HUDEP-2 (cell line): Measurements from ENCODE around the gene ADGRV1.
"Not testable (repeated sequence)": the region's sequence is repeated elsewhere in the genome, so short reads cannot be mapped to it uniquely, and the experiment has no call there.

ENCODE experiments used
- DNase-seq, 76 experiments: peaks; one replicate each; lab custom pipeline; 2025; ENCODE audit not compliant: unreplicated experiment in 76 of 76; lab: John Stamatoyannopoulos, UW

ADGRV1 gene

DNA sequence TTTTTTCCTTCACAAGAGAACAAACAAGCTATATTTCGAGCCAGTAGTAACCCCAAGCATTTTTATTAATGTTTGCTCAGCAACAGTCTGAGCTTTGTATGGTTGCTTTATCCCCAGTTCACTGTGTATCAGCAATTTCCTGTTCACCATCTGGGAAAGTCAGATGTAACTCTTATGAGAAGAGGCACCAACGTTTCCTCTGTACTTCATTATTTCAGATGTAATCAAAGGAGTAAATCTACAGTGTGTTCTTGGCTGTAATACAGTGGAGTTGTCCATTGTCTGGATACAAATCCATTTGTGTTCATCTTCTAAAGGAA, 484.3 kb downstream of the ADGRV1 start:
- no peak for DNase-seq

DNA sequence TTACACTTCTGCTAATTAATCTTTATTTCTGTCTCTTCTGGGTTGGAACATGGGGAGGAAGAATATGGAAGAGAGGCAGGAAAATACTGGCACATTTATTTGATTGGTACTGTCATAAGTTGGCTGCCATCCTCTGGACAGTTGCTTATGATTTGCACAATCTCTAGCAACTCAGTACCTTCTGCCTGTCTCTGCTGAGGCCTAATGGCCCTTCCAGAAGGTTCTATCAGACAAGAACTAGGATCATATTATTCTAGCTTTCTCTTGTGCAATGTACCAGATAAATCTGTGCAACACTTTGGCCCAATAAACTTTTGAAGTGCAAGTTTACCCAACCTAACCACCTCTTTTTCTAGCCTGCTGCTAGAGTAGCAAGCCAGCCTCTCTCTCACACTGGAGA, 489.5 kb downstream of the ADGRV1 start:
- no peak for DNase-seq

DNA sequence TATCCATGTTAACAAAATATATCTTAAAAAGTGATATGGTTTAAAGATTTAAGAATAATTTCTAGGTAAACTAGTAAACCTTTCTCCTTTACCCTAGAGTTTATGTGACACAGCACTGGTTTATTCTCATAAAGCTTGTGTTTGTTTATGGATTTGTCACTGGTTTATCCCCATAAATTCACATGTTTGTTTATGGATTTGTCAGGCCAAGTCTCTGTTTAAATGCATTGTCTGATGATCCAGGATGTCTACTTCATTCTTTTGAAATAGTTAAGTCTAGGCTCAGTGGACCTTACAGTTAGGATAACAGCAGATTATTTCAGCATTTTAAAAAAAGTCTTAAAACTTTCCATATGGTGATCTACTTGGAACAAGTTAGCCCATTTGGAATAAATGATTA, 490.5 kb downstream of the ADGRV1 start:
- no peak for DNase-seq

DNA sequence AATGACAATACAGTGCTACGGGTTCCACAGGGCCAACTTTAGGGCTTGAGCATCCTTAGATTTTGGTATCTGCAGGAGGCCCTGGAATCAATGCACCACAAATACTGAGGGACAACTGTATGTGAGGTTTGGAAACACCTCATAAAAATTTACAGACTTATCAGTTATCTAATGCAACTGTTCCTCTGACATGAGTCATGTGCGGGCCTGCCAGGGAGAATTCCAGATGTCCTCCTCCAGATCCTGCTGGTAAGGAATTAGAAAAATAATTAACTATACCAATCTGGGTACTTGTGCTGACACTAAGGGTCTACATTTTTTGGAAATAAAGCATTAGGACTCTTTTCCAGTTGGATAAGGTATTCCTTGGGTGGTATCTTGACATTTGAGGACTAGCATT, 491.2 kb downstream of the ADGRV1 start:
- DNase-seq = no peak

DNA sequence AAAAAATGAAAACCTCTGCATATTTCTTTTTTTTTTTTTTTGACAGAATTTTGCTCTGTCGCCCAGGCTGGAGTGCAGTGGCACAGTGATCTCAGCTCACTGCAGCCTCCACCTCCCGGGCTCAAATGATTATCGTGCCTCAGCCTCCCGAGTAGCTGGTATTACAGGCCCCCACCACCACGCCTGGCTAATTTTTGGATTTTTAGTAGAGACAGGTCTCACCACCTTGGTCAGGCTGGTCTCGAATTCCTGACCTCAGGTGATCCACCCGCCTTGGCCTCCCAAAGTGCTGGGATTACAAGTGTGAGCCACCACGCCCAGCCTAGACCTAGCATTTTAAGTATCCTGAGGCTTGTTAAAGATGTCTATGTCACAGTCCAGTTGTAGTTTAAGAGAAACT, 493.8 kb downstream of the ADGRV1 start:
- not testable (repeated sequence) for DNase-seq

DNA sequence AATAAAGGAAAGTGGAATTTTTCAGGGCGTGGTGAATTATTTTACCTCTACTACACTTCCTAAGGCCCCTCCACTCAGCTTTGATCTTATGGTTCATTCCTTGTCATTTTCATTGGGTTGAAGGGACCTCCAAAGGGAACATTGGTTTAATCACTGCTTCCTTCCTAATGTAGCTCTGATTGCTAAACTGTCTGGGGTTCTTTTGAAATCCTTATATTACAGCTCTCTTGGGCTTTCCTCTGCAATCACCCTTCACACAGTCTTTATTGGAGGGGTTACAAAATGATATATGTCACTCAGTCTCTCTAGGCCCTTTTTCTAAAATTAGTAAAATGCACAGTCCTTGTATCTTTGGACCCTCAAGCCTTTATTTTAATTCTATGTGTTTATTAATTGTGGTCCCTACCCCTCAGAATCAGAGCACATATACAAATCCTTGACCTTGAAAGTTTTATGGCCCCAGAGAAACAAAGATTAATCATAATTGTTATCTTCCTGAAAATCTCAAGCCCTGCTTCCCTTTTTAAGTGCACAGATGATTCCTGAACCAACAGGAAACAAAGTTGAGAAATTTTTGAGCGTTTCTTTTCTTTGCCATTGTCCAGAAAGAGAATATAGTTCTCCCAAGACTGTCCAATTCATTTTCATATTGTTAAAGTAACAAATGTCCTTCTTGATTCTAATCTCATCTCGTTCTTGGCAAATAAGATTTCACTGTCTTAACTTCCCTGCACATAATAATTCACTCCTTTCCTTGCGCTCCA, 494.6 kb downstream of the ADGRV1 start:
- DNase-seq = no peak

DNA sequence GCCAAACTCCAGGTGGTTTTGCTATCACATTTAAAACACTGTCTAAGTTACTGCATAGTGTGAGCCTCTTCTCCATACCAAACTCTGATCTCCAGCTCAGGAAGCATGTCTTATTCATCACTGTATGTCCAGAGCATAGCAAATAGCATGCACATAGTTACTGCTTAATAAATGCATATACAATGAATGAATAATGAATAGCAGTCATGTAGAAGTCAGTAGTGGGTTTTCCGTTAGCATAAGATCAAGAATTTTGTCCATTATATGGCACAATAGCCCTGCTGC, 495.1 kb downstream of the ADGRV1 start:
- no peak for DNase-seq

DNA sequence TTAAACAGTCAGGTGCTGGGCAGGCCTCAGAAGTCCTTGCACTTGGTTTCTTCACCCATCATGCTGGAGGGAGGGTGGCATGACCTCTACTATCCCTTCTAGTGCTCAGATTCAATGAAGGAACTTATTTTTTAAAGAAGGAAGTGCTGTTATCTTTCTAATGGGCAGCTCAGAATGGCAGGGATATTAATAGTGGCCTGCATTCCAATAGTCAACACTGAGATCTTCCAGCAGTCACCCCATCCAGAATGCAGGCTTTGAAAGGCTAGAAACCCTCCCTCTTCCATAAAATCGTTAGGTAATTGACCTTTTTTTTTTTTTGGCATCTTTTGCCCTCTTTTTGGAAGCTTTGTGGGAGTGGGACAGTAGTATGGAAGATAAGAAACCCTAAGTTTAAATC, 499.6 kb downstream of the ADGRV1 start:
- DNase-seq = no peak

DNA sequence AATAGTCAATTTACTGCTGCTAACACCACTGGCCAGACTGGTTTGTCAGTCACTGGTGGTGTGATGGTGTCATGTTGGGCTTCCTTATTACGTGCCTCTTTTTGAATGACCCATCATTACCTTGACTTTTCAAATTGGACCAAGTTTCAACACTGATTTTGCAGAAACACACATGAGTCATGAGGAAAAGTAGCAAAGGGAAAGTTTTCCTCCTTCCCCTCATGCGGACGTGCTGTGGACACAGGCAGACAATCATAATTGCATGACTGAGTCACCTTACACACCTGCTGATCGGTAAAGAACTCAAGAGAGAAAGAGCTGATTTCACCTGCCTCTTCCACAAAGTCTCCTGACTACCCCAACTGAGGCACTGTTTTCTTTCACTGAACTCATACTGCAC, 500.0 kb downstream of the ADGRV1 start:
- DNase-seq = no peak

DNA sequence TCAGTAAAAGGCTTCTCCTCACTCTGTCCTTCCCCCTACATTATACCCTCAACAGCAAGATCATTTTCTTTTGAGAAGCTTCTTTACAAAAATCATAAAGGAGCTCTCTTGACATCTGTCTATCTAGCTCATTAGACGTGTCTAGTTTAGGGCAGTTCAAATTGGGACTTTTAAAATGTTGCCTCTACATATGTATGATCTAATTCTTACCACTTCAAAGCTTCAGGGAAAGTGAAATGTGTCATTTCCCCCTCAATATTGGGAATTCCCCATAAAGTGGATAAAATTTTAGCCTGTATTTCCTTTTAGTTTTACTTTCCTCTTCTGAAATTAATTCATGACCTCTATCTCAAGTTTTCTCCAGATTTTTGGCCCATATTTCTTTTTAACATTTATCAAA, 500.8 kb downstream of the ADGRV1 start:
- DNase-seq = no peak

DNA sequence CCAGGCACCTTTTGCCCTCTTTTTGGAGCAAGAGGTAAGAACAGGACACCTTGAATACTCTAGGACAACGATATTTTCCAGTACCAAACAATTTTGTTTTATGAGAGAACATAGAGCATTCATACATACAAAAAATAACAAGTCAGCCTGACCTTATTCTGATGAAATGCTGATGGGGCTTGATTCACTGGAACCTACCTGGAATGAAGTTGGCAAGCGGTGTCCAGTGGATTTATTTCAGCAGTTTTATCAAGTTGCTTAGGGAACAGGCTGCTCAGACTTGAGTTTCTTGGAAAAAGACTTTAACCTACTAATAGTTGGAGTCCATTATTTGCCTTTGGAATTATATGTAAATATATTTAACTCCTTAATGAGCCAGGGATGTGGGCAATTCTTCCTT, 502.5 kb downstream of the ADGRV1 start:
- DNase-seq = no peak

DNA sequence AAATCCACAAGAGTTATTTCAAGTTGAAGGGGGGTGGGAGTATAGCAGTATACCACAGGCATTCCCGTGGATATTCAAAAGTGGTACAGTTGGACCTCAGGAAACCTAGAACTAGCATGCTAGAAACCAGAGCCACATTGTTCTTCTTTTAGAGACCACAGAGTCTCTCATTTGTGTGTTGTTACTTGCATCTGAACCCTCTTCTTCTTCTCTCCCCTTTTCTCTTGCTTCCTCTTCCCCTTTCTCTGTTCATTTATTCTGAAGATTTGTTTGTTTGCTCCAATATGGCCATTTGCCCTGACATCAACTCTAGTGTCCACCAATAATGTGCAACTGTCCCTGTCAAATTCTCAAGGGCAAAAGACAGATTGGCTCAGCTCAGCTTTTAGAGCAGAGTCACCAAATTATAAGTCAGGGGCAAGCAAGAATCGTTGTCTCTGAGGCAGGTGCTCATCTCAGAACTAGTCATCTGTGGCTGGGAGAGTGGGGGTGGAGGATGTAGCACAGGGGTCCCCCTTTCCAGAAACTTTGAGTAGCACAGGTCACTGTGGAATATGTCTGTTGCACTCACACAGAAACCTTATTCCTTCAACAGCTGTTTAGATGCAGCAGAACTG, 503.5 kb downstream of the ADGRV1 start:
- DNase-seq = no peak

DNA sequence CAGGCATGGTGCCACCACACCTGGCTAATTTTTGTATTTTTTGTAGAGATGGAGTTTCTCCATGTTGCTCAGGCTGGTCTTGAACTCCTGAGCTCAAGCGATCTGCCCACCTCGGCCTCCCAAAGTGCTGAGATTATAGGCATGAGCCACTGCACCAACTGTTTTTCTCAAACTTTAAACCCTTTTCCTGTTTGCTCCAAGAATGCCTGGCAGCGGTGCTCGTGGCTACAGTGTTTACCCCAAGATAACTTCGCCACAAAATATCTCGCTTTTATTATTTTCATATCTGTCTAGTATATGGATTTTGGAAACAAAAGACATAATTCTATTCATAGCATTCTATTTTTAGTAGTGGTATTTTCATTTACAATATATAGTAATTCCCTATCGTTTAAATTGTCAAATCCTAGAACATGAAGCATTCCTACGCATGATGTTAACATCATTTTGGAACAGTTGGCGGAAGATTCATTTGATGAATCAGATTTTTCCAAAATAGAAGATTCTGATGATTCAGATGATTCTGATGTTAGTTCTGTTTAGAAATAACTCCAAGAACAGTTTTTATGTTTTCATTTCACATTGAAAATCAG, 504.6 kb downstream of the ADGRV1 start:
- not testable (repeated sequence) for DNase-seq

DNA sequence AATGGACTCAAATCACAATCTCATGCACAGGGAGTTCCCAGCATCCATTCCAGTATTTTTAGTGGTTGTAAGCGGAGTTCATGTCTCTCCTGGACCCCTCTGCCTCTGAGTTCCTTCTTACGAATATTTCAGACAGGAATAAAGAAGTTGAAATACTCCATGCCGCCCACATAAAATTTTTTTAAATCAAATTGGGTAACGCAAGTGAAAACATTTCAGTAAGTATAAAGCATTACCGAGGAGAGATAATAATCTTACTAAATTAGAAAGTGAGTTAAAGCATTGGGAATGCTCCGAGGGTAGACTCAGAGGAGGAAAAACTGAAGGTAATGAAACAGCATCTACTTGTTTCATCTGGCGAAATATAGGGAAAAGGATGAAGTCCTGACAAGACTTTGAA, 506.9 kb downstream of the ADGRV1 start:
- no peak for DNase-seq

DNA sequence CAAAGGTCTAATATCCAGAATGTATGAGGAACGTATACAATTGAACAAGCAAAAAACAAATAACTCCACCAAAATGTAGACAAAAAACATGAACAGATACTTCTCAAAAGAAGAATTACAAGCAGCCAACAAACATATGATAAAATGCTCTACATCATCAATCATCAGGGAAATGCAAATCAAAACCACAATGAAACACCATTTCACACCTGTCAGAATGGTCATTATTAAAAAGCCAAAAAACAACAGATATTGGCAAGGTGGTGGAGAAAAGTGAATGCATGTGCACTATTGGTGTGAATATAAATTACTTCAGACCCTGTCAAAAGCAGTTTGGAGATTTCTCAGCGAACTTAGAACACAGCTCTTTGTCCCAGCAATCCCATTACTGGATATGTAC, 510.8 kb downstream of the ADGRV1 start:
- DNase-seq = no peak

DNA sequence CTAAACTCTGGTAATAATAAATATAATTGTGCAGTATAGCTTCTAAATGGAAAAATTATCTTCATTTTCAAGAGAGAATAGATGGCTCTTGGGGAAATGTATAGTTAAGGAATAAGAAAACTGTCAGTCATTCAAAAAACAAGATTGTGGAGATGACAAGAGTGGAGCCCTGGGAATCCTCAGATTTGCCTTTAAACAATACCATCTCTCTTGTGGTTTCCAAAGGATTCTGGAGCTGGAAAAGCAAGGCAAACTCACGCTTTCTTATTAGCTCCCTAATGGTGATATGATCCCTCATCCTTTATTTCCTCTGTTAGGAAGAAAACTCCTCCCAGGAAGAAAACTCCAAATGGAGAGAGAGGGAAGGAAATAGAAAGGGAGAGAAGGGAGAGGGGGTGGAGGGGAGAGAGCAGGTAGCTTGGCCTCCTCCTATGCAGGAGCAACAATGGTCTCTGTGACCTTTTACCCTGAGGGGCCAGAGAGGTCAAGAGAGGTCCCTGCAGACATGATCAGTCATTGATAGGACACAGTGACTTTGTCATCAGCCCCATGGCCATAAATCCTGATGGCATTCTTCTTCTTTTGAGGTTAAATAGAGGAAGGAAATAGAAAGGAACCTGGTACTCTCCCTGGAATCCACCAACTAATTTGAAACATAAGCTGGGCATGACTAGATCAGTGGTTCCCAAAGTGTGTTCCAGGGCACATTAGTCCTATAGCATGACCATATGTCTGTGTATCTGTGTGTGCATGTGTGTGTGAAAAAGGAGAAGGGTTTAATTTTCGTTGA, 512.4 kb downstream of the ADGRV1 start:
- no peak for DNase-seq

DNA sequence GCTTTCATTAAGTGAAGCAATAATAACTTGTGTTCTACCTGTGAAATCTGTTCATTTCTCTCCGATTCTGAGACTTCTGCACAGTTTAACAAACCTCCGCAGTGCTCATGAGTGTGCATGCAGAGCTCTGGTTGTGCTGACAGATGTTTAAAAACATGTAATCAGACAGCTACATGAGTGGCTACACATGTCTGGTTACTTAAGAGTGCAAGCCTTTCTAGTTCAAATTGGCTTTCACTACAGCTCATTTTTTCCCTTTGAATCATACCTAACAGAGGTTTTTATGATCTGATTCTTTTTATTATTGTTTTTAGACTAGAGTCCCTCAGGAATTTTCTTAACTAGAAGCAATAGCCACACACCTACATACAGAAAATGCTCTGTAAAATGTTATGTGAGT, 514.3 kb downstream of the ADGRV1 start:
- DNase-seq = no peak

DNA sequence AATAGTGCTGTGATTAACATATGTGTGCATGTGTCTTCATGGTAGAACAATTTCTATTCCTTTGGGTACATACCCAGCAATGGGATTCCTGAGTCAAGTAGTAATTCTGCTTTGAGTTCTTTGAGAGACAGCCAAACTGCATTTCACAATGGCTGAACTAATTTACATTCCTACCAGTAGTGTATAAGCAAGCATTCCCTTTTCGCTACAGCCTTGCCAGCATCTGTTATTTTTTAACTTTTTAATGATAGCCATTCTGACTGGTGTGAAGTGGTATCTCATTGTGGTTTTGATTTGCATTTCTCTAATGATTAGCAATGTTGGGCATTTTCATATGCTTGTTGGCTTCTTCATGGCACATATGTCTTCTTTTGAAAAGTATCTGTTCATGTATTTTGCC, 516.0 kb downstream of the ADGRV1 start:
- DNase-seq = no peak

DNA sequence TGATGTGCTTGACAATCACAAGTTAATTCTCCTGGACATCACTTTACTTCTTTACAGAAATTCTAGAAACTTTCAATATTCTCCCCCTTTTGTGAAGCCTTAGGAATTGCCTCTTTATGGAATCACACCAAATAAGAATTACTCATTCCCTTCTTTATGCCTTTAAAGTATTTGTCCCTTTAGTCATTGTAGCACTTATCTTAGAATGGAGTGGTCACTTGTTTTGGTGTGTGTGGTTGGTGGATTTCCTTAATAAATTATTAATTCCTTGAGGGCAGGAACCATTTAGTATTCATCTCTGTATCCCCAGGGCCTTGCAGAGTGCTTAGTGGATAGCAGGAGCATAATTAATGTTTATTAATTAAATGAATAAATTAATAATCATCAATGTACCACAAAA, 517.5 kb downstream of the ADGRV1 start:
- DNase-seq = no peak

DNA sequence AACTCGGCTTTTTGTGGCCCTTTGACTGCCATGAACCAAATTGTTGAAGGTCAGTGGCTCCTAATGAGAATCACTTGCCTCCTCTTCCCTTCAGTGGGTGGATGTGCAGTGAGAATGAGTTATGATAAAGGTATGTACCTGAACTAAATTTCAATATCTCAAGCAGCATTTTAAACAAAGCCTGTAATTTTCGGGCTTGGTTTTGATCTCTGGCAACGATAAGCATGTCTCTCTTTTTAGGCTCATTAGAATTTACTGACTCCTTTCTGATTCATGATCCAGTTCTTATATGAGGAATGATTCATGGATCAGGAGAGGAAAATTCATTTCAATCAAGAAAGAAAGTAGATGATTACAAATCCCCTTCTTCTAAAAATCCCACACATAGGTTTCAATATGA, 519.0 kb downstream of the ADGRV1 start:
- no peak for DNase-seq

DNA sequence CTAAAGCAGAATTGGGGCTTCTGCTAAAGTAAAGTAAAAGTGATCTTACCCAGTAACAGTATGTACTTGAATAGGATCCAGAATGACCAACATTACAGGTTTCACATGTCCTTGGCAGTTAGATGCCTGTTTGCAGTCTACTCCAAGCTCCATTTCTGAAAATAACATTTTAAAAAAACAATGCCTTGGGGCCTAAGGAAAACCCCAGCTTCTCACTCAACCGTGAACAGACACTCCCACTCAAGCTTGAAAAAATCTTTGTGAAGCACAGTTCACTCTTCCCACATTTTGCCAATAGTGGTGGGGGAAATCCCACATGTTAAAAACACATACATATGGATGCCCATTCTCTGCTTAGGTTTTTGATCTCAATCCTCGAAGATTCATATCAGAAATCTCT, 520.4 kb downstream of the ADGRV1 start:
- no peak for DNase-seq

DNA sequence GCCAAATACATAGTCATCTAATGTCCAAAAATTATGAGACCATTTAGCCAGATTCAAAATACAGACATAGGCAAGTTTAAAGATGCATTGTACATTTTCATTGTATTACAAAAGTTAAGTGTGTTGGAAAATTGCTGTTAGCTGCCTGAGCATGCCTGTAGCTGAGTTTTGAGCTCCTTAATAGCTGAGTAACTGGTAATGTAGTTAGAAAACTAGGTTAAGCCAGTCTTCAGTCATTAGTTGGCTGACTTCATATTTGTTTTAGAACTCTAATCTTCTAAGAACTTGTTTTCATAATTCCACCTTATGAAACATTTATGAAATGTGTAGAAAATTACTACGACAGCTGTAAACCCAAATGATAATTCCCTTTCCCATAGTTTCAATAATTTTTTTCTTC, 531.2 kb downstream of the ADGRV1 start:
- no peak for DNase-seq
